ENCODE results near the gene SCGN.

Gene SCGN

GRCh38 chr6:25691894-25692293 lies 39.9 kb downstream of the SCGN start:
- no peak for DNase-seq

- DNase-seq = no peak
Observed at GRCh38 chr6:25692472-25692871, 40.5 kb downstream of the SCGN start.

GRCh38 chr6:25694366-25694765 lies 42.4 kb downstream of the SCGN start:
- no peak for DNase-seq

- DNase-seq = no peak
Observed at GRCh38 chr6:25695671-25696070, 43.7 kb downstream of the SCGN start.

GRCh38 chr6:25697537-25698340 lies 45.7 kb downstream of the SCGN start:
- no peak for DNase-seq

GRCh38 chr6:25698631-25699030 lies 46.6 kb downstream of the SCGN start:
- DNase-seq = no peak

- no peak for DNase-seq
Observed at GRCh38 chr6:25699649-25700048, 47.6 kb downstream of the SCGN start.

- DNase-seq = no peak
Observed at GRCh38 chr6:25700761-25701160, 48.7 kb downstream of the SCGN start.

GRCh38 chr6:25701807-25702206 lies 49.8 kb downstream of the SCGN start:
- DNase-seq = no peak

GRCh38 chr6:25703005-25703404 lies 51.0 kb downstream of the SCGN start:
- no peak for DNase-seq

- no peak for DNase-seq
Observed at GRCh38 chr6:25704001-25704400, 52.0 kb downstream of the SCGN start.

GRCh38 chr6:25706314-25707014 lies 54.4 kb downstream of the SCGN start:
- DNase-seq = no peak

GRCh38 chr6:25709761-25710160 lies 57.7 kb downstream of the SCGN start:
- DNase-seq = no peak

GRCh38 chr6:25710287-25710686 lies 58.3 kb downstream of the SCGN start:
- DNase-seq = no peak

GRCh38 chr6:25713824-25714223 lies 61.8 kb downstream of the SCGN start:
- DNase-seq = peak in 1 of 2 experiments; percentile 9

GRCh38 chr6:25714765-25715164 lies 62.8 kb downstream of the SCGN start:
- DNase-seq = no peak

GRCh38 chr6:25715794-25716193 lies 63.8 kb downstream of the SCGN start:
- no peak for DNase-seq

GRCh38 chr6:25717866-25718740 lies 66.1 kb downstream of the SCGN start:
- DNase-seq = peak in 1 of 2 experiments; percentile 29

- no peak for DNase-seq
Observed at GRCh38 chr6:25726122-25726911, 74.3 kb downstream of the SCGN start.

- DNase-seq = no peak
Observed at GRCh38 chr6:25727028-25727427, 75.0 kb downstream of the SCGN start.

GRCh38 chr6:25730907-25731306 lies 78.9 kb downstream of the SCGN start:
- DNase-seq = no peak

- DNase-seq = no peak
Observed at GRCh38 chr6:25731721-25732120, 79.7 kb downstream of the SCGN start.

Data from NCI-H1930 (cell line).